ENCODE measurements around the gene SF3B3. TPM values are rescaled to one million over a fixed set of nuclear protein-coding genes. Genes with fewer than 3 reads are reported as not detected.
A peak's percentile ranks its signal among the peaks of the same experiment; 100 is the strongest.
"Not testable (repeated sequence)": the region's sequence is repeated elsewhere in the genome, so short reads cannot be mapped to it uniquely, and the experiment has no call there.

Gene SF3B3
- total RNA-seq, 1 donor from 2014 or later, result 31.2 TPM

- H3K4me3 ChIP-seq, result no peak overlapping the region
- no peaks in the 10 kb centered on the region for H3K36me3 ChIP-seq
- H3K27me3 ChIP-seq, result no peaks in the 10 kb centered on the region
- intact Hi-C loops (cut with DNase I), result no loop called here
- no peaks in the 10 kb centered on the region for H3K9me3 ChIP-seq
- TF ChIP-seq, protein P1, sequence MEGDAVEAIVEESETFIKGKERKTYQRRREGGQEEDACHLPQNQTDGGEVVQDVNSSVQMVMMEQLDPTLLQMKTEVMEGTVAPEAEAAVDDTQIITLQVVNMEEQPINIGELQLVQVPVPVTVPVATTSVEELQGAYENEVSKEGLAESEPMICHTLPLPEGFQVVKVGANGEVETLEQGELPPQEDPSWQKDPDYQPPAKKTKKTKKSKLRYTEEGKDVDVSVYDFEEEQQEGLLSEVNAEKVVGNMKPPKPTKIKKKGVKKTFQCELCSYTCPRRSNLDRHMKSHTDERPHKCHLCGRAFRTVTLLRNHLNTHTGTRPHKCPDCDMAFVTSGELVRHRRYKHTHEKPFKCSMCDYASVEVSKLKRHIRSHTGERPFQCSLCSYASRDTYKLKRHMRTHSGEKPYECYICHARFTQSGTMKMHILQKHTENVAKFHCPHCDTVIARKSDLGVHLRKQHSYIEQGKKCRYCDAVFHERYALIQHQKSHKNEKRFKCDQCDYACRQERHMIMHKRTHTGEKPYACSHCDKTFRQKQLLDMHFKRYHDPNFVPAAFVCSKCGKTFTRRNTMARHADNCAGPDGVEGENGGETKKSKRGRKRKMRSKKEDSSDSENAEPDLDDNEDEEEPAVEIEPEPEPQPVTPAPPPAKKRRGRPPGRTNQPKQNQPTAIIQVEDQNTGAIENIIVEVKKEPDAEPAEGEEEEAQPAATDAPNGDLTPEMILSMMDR (IDR thresholded peaks at IDR 0.05), result no peak
- peaks cover 13 to 44% of the 10 kb centered on the region in 2 donors for H3K4me1 ChIP-seq
- DNase-seq (ENCODE audit: low spot score in 2 of 2), result no peak
- peak overlapping the region in 1 of 2 donors; percentile 92 for H3K27ac ChIP-seq
Measured at GRCh38 chr16:70586731-70587130, 63.1 kb downstream of the SF3B3 start.

DNA sequence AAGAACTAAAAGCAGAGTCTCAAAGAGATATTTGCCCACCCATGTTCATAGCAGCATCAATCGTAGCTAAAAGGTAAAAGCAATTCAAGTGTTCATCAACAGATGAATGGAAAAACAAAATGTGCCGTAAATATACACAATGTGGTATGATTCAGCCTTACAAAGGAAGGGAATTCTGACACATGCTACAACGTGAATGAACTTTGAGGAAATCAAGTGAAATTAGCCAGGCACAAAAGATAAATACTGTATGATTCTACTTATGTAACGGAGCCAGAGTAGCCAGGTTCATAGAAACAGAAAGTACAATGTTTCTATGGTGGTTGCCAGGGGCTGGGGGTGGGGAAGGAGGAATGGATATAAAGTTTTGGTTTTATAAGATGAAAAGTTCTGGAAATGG is 64.9 kb downstream of the SF3B3 start:
- H3K9me3 ChIP-seq, result no peaks in the 10 kb centered on the region
- H3K27ac ChIP-seq, result peak overlapping the region; percentile 63 to 92
- intact Hi-C loops (cut with DNase I), result no loop called here
- no peaks in the 10 kb centered on the region for H3K27me3 ChIP-seq
- no peak for DNase-seq (ENCODE audit: low spot score in 2 of 2)
- TF ChIP-seq, protein P1 (IDR thresholded peaks at IDR 0.05), result no peak
- H3K36me3 ChIP-seq, result no peaks in the 10 kb centered on the region
- H3K4me1 ChIP-seq, result peaks cover 16 to 53% of the 10 kb centered on the region in 2 donors
- peak overlapping the region in 1 of 2 donors; percentile 14 for H3K4me3 ChIP-seq

DNA sequence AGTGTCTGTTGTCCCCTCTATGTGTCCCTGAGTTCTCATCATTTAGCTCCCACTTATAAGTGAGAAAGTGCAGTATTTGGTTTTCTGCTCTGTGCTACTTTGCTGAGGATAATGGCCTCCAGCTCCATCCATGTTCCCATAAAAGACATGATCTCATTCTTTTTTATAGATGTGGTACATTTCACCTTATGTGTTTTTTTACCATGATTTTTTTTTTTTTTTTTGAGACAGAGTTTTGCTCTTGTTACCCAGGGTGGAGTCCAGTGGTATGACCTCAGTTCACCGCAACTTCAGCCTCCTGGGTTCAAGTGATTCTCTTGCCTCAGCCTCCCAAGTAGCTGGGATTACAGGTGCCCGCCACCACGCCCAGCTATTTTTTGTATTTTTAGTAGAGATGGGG is 65.8 kb downstream of the SF3B3 start:
- H3K36me3 ChIP-seq; DNase-seq (ENCODE audit: low spot score in 2 of 2); intact Hi-C loops (cut with DNase I); H3K4me3 ChIP-seq; H3K27me3 ChIP-seq; H3K9me3 ChIP-seq: not testable (repeated sequence)
- Histone ChIP-seq H3K27ac (peak overlapping the region; percentile 89 to 92), H3K4me1 (peaks cover 16 to 49% of the 10 kb centered on the region in 2 donors)

- DNase-seq (ENCODE audit: low spot score in 2 of 2), result peak in 1 of 2 donors; percentile 69
- Histone ChIP-seq H3K4me1 (peaks cover 16 to 49% of the 10 kb centered on the region in 2 donors), H3K27ac (peak overlapping the region; percentile 89 to 92), H3K36me3 (no peaks in the 10 kb centered on the region), H3K4me3 (no peak overlapping the region), H3K9me3 (no peaks in the 10 kb centered on the region), H3K27me3 (no peaks in the 10 kb centered on the region)
- intact Hi-C loops (cut with DNase I), result loop anchor here (2.0 kb wide), 1 partner anchor 45 kb away; no protein-coding TSS in a partner anchor
- TF ChIP-seq, protein P1 (IDR thresholded peaks at IDR 0.05), result no peak
Measured at GRCh38 chr16:70589998-70590471, 66.4 kb downstream of the SF3B3 start.

DNA sequence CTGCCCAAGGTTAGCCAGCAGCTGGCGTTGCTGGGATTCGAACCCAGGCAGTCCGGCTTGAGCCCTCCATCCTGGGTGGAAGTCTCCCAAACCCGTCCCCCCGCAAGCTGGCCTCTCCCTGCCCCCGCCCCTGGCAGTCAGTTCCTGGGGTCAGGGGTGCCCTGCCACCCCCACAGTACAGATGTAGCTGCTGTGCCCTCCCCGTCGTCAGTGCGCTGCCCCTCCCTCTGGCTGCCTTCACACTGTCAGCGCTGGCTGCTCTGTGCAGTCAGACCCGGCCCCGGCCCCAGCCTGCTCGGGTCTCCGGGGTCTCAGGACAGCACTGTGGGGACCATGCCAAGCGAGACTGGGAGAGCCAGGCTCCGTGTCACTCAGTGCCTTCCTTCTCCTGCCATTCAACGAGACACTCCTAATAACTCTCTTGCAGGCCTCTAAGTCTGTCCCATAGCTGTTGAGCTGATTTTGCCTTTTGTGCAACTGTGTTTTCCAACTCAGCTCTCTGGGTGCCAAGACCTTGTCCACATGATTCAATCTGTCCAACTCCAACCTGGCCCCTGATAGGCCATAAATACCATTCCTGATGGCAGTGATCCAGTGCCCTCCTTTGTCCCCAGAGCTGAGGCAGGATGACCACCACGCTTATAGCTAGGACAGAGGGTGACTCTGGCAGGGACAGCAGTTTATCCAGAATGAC is 67.3 kb downstream of the SF3B3 start:
- no peak overlapping the region for H3K4me3 ChIP-seq
- intact Hi-C loops (cut with DNase I), result loop anchor here (2.0 kb wide), 1 partner anchor 44 kb away; no protein-coding TSS in a partner anchor
- H3K27ac ChIP-seq, result peak overlapping the region; percentile 89 to 92
- no peaks in the 10 kb centered on the region for H3K36me3 ChIP-seq
- DNase-seq (ENCODE audit: low spot score in 2 of 2), result peak in 1 of 2 donors; percentile 86
- H3K4me1 ChIP-seq, result peaks cover 16 to 49% of the 10 kb centered on the region in 2 donors
- no peaks in the 10 kb centered on the region for H3K9me3 ChIP-seq
- H3K27me3 ChIP-seq, result no peaks in the 10 kb centered on the region
- TF ChIP-seq, protein P1 (IDR thresholded peaks at IDR 0.05), result no peak

DNA sequence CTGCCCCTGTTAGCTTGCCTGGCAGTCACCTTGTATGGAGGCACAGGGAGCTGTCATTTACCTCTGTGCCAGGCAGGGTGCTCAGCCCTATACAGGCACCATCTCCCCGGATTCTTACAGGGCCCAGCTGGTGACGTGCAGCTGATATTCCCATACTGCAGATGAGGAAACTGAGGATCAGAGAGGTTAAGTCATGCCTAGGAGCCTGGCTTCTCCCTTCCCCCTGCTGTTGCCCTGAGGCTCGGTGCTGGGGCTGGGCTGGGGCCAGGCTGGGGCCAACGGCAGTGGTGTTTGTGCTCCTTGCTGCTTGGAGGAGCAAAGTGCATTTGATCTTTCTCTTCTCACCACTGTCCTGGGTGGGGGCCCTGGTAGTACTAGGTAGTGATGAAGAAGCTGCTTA is 68.0 kb downstream of the SF3B3 start:
- intact Hi-C loops (cut with DNase I), result loop anchor here (1.0 to 2.0 kb wide), 2 partner anchors 14 to 43 kb away; no protein-coding TSS in a partner anchor
- Histone ChIP-seq H3K4me3 (no peak overlapping the region), H3K27me3 (no peaks in the 10 kb centered on the region), H3K36me3 (no peaks in the 10 kb centered on the region), H3K27ac (peak overlapping the region; percentile 89 to 92), H3K4me1 (peaks cover 16 to 49% of the 10 kb centered on the region in 2 donors), H3K9me3 (no peaks in the 10 kb centered on the region)
- DNase-seq (ENCODE audit: low spot score in 2 of 2), result no peak
- TF ChIP-seq, protein P1 (IDR thresholded peaks at IDR 0.05), result no peak

Data from ascending aorta (tissue), 2 donors.